Effector CD4-positive, alpha-beta T cell (primary cell): ENCODE data around the gene ASTL.

Experiments
- DNase-seq: peaks from one replicate; pipeline ENCODE4 v3.0.0-alpha.2; 2020

ASTL gene

GRCh38 chr2:96129528-96130120 is 8.7 kb downstream of the ASTL start:
- no peak for DNase-seq

GRCh38 chr2:96128456-96128855 is 9.8 kb downstream of the ASTL start:
- DNase-seq: no peak

GRCh38 chr2:96124406-96125265 is 13.7 kb downstream of the ASTL start:
- DNase-seq: no peak

- no peak for DNase-seq
Measured at GRCh38 chr2:96123936-96124335, 14.4 kb downstream of the ASTL start.

- DNase-seq: no peak
Measured at GRCh38 chr2:96123290-96123689, 15.0 kb downstream of the ASTL start.

GRCh38 chr2:96122391-96122790 is 15.9 kb downstream of the ASTL start:
- DNase-seq: no peak

- DNase-seq: no peak
Measured at GRCh38 chr2:96121414-96121813, 16.9 kb downstream of the ASTL start.

- no peak for DNase-seq
Measured at GRCh38 chr2:96120991-96121390, 17.3 kb downstream of the ASTL start.

GRCh38 chr2:96120091-96120720 is 18.1 kb downstream of the ASTL start:
- no peak for DNase-seq

GRCh38 chr2:96119389-96119751 is 18.9 kb downstream of the ASTL start:
- no peak for DNase-seq

GRCh38 chr2:96118698-96119388 is 19.5 kb downstream of the ASTL start:
- DNase-seq: no peak

GRCh38 chr2:96117701-96118588 is 20.4 kb downstream of the ASTL start:
- DNase-seq: no peak

GRCh38 chr2:96116879-96117533 is 21.3 kb downstream of the ASTL start:
- DNase-seq: peak; percentile 43

- peak; percentile 66 for DNase-seq
Measured at GRCh38 chr2:96116424-96116878, 21.9 kb downstream of the ASTL start, which contains the start of gene ADRA2B. Gene ADRA2B (minus strand): TSS chr2:96116571. CDS start chr2:96116149, 422 bp downstream.

GRCh38 chr2:96115631-96116423 is 22.5 kb downstream of the ASTL start:
- no peak for DNase-seq

GRCh38 chr2:96114903-96115581 is 23.3 kb downstream of the ASTL start:
- DNase-seq: no peak

GRCh38 chr2:96114546-96114902 is 23.8 kb downstream of the ASTL start:
- DNase-seq: no peak

- DNase-seq: no peak
Measured at GRCh38 chr2:96113951-96114350, 24.4 kb downstream of the ASTL start.

- no peak for DNase-seq
Measured at GRCh38 chr2:96113367-96113677, 25.0 kb downstream of the ASTL start.
